HG02973 (cell line): ENCODE results near the gene SMPD2.

ENCODE experiments used
- ATAC-seq: cut with Tn5 transposase; IDR thresholded peaks from one replicate; pipeline ENCODE4 v1.9.1; 2021; ENCODE audit warnings: moderate library complexity; ENCODE audit not compliant: unreplicated experiment

SMPD2 gene

GRCh38 chr6:109446072-109446471, 5.5 kb downstream of the SMPD2 start:
- ATAC-seq = no peak

GRCh38 chr6:109446541-109446940, 6.0 kb downstream of the SMPD2 start:
- no peak for ATAC-seq

- ATAC-seq = no peak
Measured at GRCh38 chr6:109447087-109447486, 6.6 kb downstream of the SMPD2 start.

GRCh38 chr6:109447878-109448555, 7.5 kb downstream of the SMPD2 start:
- no peak for ATAC-seq

- ATAC-seq = no peak
Measured at GRCh38 chr6:109448615-109449014, 8.1 kb downstream of the SMPD2 start.

- ATAC-seq = no peak
Measured at GRCh38 chr6:109449064-109449794, 8.7 kb downstream of the SMPD2 start.

GRCh38 chr6:109449795-109450673, 9.5 kb downstream of the SMPD2 start:
- ATAC-seq = no peak

GRCh38 chr6:109450801-109451200, 10.3 kb downstream of the SMPD2 start:
- no peak for ATAC-seq

GRCh38 chr6:109451376-109451775, 10.9 kb downstream of the SMPD2 start:
- no peak for ATAC-seq

GRCh38 chr6:109452181-109452580, 11.7 kb downstream of the SMPD2 start:
- ATAC-seq = no peak

- ATAC-seq = no peak
Measured at GRCh38 chr6:109453156-109453555, 12.6 kb downstream of the SMPD2 start.

- no peak for ATAC-seq
Measured at GRCh38 chr6:109453594-109454495, 13.3 kb downstream of the SMPD2 start.

GRCh38 chr6:109454496-109455436, 14.2 kb downstream of the SMPD2 start:
- ATAC-seq = peak; percentile 24

- peak; percentile 52 for ATAC-seq
Measured at GRCh38 chr6:109455437-109456110, 15.1 kb downstream of the SMPD2 start, which contains the start of gene MICAL1. Gene MICAL1 (minus strand): TSS chr6:109455772. CDS start chr6:109454196, 1,576 bp downstream.

- peak; percentile 3 for ATAC-seq
Measured at GRCh38 chr6:109456111-109456583, 15.6 kb downstream of the SMPD2 start.

GRCh38 chr6:109456710-109457561, 16.4 kb downstream of the SMPD2 start:
- no peak for ATAC-seq

GRCh38 chr6:109457562-109457996, 17.1 kb downstream of the SMPD2 start:
- no peak for ATAC-seq
